ENCODE data around the gene COG5.
A peak's percentile ranks its signal among the peaks of the same experiment; 100 is the strongest.

Gene COG5

GRCh38 chr7:107398161-107398560, 165.6 kb downstream of the COG5 start:
- H3K4ac ChIP-seq (ENCODE audit: low read depth in 1 of 2, low read length in 2 of 2) = no peak overlapping the region
- no peaks in the 10 kb centered on the region for H3K27me3 ChIP-seq (ENCODE audit: control insufficient read depth in 1 of 2, insufficient read depth in 1 of 2, low read length in 2 of 2)
- H3K4me3 ChIP-seq (ENCODE audit: insufficient read depth in 1 of 2, low read depth in 1 of 2, low read length in 2 of 2) = no peak overlapping the region
- no peak overlapping the region for H3K14ac ChIP-seq (ENCODE audit: low read length in 2 of 2)
- H3K4me2 ChIP-seq (ENCODE audit: low read length, poor library complexity, severe bottlenecking) = no peak overlapping the region
- no peak overlapping the region for H2BK12ac ChIP-seq (ENCODE audit: low read length in 2 of 2)
- H3K79me1 ChIP-seq (replicated peaks; ENCODE audit: low read length, poor library complexity, severe bottlenecking) = peaks cover 6% of the 10 kb centered on the region
- WGBS = 98% methylated on average over 9 of the region's 9 CpGs
- H3K27ac ChIP-seq (ENCODE audit: low read length, poor library complexity, severe bottlenecking) = no peak overlapping the region
- H3K9ac ChIP-seq (ENCODE audit: low read length) = no peak overlapping the region
- no peak overlapping the region for H3K23ac ChIP-seq (ENCODE audit: low read length in 2 of 2)
- H3K4me1 ChIP-seq (ENCODE audit: control insufficient read depth, insufficient read depth, low read depth, low read length) = no peaks in the 10 kb centered on the region
- no peak overlapping the region for H4K91ac ChIP-seq (ENCODE audit: low read length)
- DNase-seq = no peak
- H2AFZ ChIP-seq (ENCODE audit: low read depth, low read length) = no peak overlapping the region
- no peak overlapping the region for H2BK15ac ChIP-seq (ENCODE audit: low read depth, poor library complexity, severe bottlenecking)
- H4K8ac ChIP-seq (ENCODE audit: low read length) = no peak overlapping the region
- no peak overlapping the region for H2AK5ac ChIP-seq (ENCODE audit: low read length, severe bottlenecking)
- no peaks in the 10 kb centered on the region for H3K9me3 ChIP-seq (ENCODE audit: control insufficient read depth, low read length)
- no peak overlapping the region for H2BK5ac ChIP-seq (ENCODE audit: low read depth, low read length, poor library complexity, severe bottlenecking)
- no peak overlapping the region for H3K18ac ChIP-seq (ENCODE audit: low read depth in 1 of 2, low read length in 2 of 2)
- peaks cover 0 to 8% of the 10 kb centered on the region in 2 experiments for H3K36me3 ChIP-seq (ENCODE audit: control insufficient read depth in 1 of 2, insufficient read depth in 2 of 2, low read depth in 1 of 2, low read length in 2 of 2)
- H2BK120ac ChIP-seq (ENCODE audit: low read depth, low read length) = no peak overlapping the region

- H3K36me3 ChIP-seq (ENCODE audit: control insufficient read depth in 1 of 2, insufficient read depth in 2 of 2, low read depth in 1 of 2, low read length in 2 of 2) = peaks cover 0 to 3% of the 10 kb centered on the region in 2 experiments
- H3K4ac ChIP-seq (ENCODE audit: low read depth in 1 of 2, low read length in 2 of 2) = no peak overlapping the region
- no peaks in the 10 kb centered on the region for H3K4me1 ChIP-seq (ENCODE audit: control insufficient read depth, insufficient read depth, low read depth, low read length)
- H2AK5ac ChIP-seq (ENCODE audit: low read length, severe bottlenecking) = no peak overlapping the region
- no peak overlapping the region for H3K14ac ChIP-seq (ENCODE audit: low read length in 2 of 2)
- H2AFZ ChIP-seq (ENCODE audit: low read depth, low read length) = no peak overlapping the region
- H3K18ac ChIP-seq (ENCODE audit: low read depth in 1 of 2, low read length in 2 of 2) = no peak overlapping the region
- H3K9ac ChIP-seq (ENCODE audit: low read length) = no peak overlapping the region
- H2BK120ac ChIP-seq (ENCODE audit: low read depth, low read length) = no peak overlapping the region
- H4K91ac ChIP-seq (ENCODE audit: low read length) = no peak overlapping the region
- H3K27ac ChIP-seq (ENCODE audit: low read length, poor library complexity, severe bottlenecking) = no peak overlapping the region
- no peaks in the 10 kb centered on the region for H3K27me3 ChIP-seq (ENCODE audit: control insufficient read depth in 1 of 2, insufficient read depth in 1 of 2, low read length in 2 of 2)
- H2BK15ac ChIP-seq (ENCODE audit: low read depth, poor library complexity, severe bottlenecking) = no peak overlapping the region
- H3K79me1 ChIP-seq (replicated peaks; ENCODE audit: low read length, poor library complexity, severe bottlenecking) = peaks cover 6% of the 10 kb centered on the region
- WGBS = 96% methylated on average over 2 of the region's 2 CpGs
- no peaks in the 10 kb centered on the region for H3K9me3 ChIP-seq (ENCODE audit: control insufficient read depth, low read length)
- no peak overlapping the region for H3K4me2 ChIP-seq (ENCODE audit: low read length, poor library complexity, severe bottlenecking)
- H3K4me3 ChIP-seq (ENCODE audit: insufficient read depth in 1 of 2, low read depth in 1 of 2, low read length in 2 of 2) = no peak overlapping the region
- DNase-seq = no peak
- no peak overlapping the region for H3K23ac ChIP-seq (ENCODE audit: low read length in 2 of 2)
- H2BK5ac ChIP-seq (ENCODE audit: low read depth, low read length, poor library complexity, severe bottlenecking) = no peak overlapping the region
- peak overlapping the region in 1 of 2 experiments; percentile 1 for H2BK12ac ChIP-seq (ENCODE audit: low read length in 2 of 2)
- H4K8ac ChIP-seq (ENCODE audit: low read length) = no peak overlapping the region
Observed at GRCh38 chr7:107396990-107397389, 166.7 kb downstream of the COG5 start.

DNA sequence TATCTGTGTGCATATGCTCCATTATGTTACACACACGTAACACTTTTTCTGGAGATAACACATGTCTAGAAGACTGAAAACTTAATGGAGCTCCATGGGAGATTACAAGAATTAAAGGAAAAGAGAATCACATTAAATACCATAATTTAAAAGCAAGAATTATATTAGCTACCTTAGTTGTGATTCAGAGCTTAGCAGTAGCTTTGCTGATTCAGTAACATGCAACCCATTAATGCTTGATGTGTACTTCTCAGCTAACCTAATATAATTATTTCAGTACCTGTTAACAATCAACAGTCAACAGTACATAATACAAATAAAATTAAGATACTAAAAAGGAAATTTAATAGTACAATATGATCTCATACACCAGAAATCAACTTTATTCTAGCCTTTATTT, 167.6 kb downstream of the COG5 start:
- no CpG with 5 or more reads among the region's 1 CpG for WGBS
- Histone ChIP-seq H3K4me2 (ENCODE audit: low read length, poor library complexity, severe bottlenecking) (no peak overlapping the region), H3K4me3 (ENCODE audit: insufficient read depth in 1 of 2, low read depth in 1 of 2, low read length in 2 of 2) (no peak overlapping the region), H2BK120ac (ENCODE audit: low read depth, low read length) (no peak overlapping the region), H4K8ac (ENCODE audit: low read length) (no peak overlapping the region), H4K91ac (ENCODE audit: low read length) (no peak overlapping the region), H2BK5ac (ENCODE audit: low read depth, low read length, poor library complexity, severe bottlenecking) (no peak overlapping the region), H3K14ac (ENCODE audit: low read length in 2 of 2) (no peak overlapping the region), H3K27me3 (ENCODE audit: control insufficient read depth in 1 of 2, insufficient read depth in 1 of 2, low read length in 2 of 2) (no peaks in the 10 kb centered on the region), H3K27ac (ENCODE audit: low read length, poor library complexity, severe bottlenecking) (no peak overlapping the region), H3K4ac (ENCODE audit: low read depth in 1 of 2, low read length in 2 of 2) (no peak overlapping the region), H2BK12ac (ENCODE audit: low read length in 2 of 2) (no peak overlapping the region), H2BK15ac (ENCODE audit: low read depth, poor library complexity, severe bottlenecking) (no peak overlapping the region), H3K9ac (ENCODE audit: low read length) (no peak overlapping the region), H3K4me1 (ENCODE audit: control insufficient read depth, insufficient read depth, low read depth, low read length) (no peaks in the 10 kb centered on the region), H3K18ac (ENCODE audit: low read depth in 1 of 2, low read length in 2 of 2) (no peak overlapping the region), H3K9me3 (ENCODE audit: control insufficient read depth, low read length) (no peaks in the 10 kb centered on the region), H3K23ac (ENCODE audit: low read length in 2 of 2) (no peak overlapping the region), H2AK5ac (ENCODE audit: low read length, severe bottlenecking) (no peak overlapping the region), H3K36me3 (ENCODE audit: control insufficient read depth in 1 of 2, insufficient read depth in 2 of 2, low read depth in 1 of 2, low read length in 2 of 2) (peaks cover 0 to 3% of the 10 kb centered on the region in 2 experiments), H2AFZ (ENCODE audit: low read depth, low read length) (no peak overlapping the region), H3K79me1 (replicated peaks; ENCODE audit: low read length, poor library complexity, severe bottlenecking) (peaks cover 4% of the 10 kb centered on the region)
- DNase-seq = no peak

GRCh38 chr7:107394831-107395230, 168.9 kb downstream of the COG5 start:
- H3K9me3 ChIP-seq (ENCODE audit: control insufficient read depth, low read length) = no peaks in the 10 kb centered on the region
- H2AK5ac ChIP-seq (ENCODE audit: low read length, severe bottlenecking) = no peak overlapping the region
- H3K9ac ChIP-seq (ENCODE audit: low read length) = peak overlapping the region; percentile 44
- no peak overlapping the region for H2BK5ac ChIP-seq (ENCODE audit: low read depth, low read length, poor library complexity, severe bottlenecking)
- WGBS = 67% methylated on average over 1 of the region's 1 CpG
- H3K18ac ChIP-seq (ENCODE audit: low read depth in 1 of 2, low read length in 2 of 2) = no peak overlapping the region
- H3K27ac ChIP-seq (ENCODE audit: low read length, poor library complexity, severe bottlenecking) = no peak overlapping the region
- H3K4ac ChIP-seq (ENCODE audit: low read depth in 1 of 2, low read length in 2 of 2) = no peak overlapping the region
- H3K23ac ChIP-seq (ENCODE audit: low read length in 2 of 2) = no peak overlapping the region
- H3K36me3 ChIP-seq (ENCODE audit: control insufficient read depth in 1 of 2, insufficient read depth in 2 of 2, low read depth in 1 of 2, low read length in 2 of 2) = peaks cover 0 to 3% of the 10 kb centered on the region in 2 experiments
- peaks cover 4% of the 10 kb centered on the region for H3K79me1 ChIP-seq (replicated peaks; ENCODE audit: low read length, poor library complexity, severe bottlenecking)
- no peak overlapping the region for H4K91ac ChIP-seq (ENCODE audit: low read length)
- no peak overlapping the region for H2AFZ ChIP-seq (ENCODE audit: low read depth, low read length)
- no peak overlapping the region for H2BK120ac ChIP-seq (ENCODE audit: low read depth, low read length)
- no peak overlapping the region for H3K4me3 ChIP-seq (ENCODE audit: insufficient read depth in 1 of 2, low read depth in 1 of 2, low read length in 2 of 2)
- H3K4me2 ChIP-seq (ENCODE audit: low read length, poor library complexity, severe bottlenecking) = no peak overlapping the region
- H3K14ac ChIP-seq (ENCODE audit: low read length in 2 of 2) = no peak overlapping the region
- H4K8ac ChIP-seq (ENCODE audit: low read length) = no peak overlapping the region
- H3K4me1 ChIP-seq (ENCODE audit: control insufficient read depth, insufficient read depth, low read depth, low read length) = no peaks in the 10 kb centered on the region
- no peak overlapping the region for H2BK15ac ChIP-seq (ENCODE audit: low read depth, poor library complexity, severe bottlenecking)
- DNase-seq = peak; percentile 28
- H2BK12ac ChIP-seq (ENCODE audit: low read length in 2 of 2) = no peak overlapping the region
- no peaks in the 10 kb centered on the region for H3K27me3 ChIP-seq (ENCODE audit: control insufficient read depth in 1 of 2, insufficient read depth in 1 of 2, low read length in 2 of 2)

Measured in mesenchymal stem cell (in vitro differentiated cells and primary cell).